Stimulated activated CD8-positive, alpha-beta memory T cell treated with anti-CD3 and anti-CD28 coated beads, Interleukin-7, amount 100 ng/mL, for 24 hours (primary cell): ENCODE results near the gene SDCCAG8.
A peak's percentile ranks its signal among the peaks of the same experiment; 100 is the strongest.
"Not testable (repeated sequence)": the region's sequence is repeated elsewhere in the genome, so short reads cannot be mapped to it uniquely, and the experiment has no call there.

Experiments used
- DNase-seq: peaks from one replicate; pipeline ENCODE4 v3.0.0-alpha.2; 2020; ENCODE audit warnings: low read depth

The SDCCAG8 gene

GRCh38 chr1:243255791-243256512, at the start of gene SDCCAG8:
Gene SDCCAG8, plus strand, starts transcription at chr1:243256041. Its CDS starts 133 bp downstream, at chr1:243256174.
- peak; percentile 89 for DNase-seq

- DNase-seq: not testable (repeated sequence)
Observed at GRCh38 chr1:243211984-243212383, 43.9 kb upstream of the SDCCAG8 start.

- no peak for DNase-seq
Observed at GRCh38 chr1:243213045-243213787, 42.6 kb upstream of the SDCCAG8 start.

GRCh38 chr1:243215276-243215875, 40.5 kb upstream of the SDCCAG8 start:
- not testable (repeated sequence) for DNase-seq

- DNase-seq: no peak
Observed at GRCh38 chr1:243216741-243217140, 39.1 kb upstream of the SDCCAG8 start.

GRCh38 chr1:243217349-243217748, 38.5 kb upstream of the SDCCAG8 start:
- DNase-seq: no peak

- no peak for DNase-seq
Observed at GRCh38 chr1:243218059-243218458, 37.8 kb upstream of the SDCCAG8 start.

GRCh38 chr1:243227622-243228021, 28.2 kb upstream of the SDCCAG8 start:
- no peak for DNase-seq

GRCh38 chr1:243229526-243229925, 26.3 kb upstream of the SDCCAG8 start:
- DNase-seq: no peak

- no peak for DNase-seq
Observed at GRCh38 chr1:243230914-243231313, 24.9 kb upstream of the SDCCAG8 start.

GRCh38 chr1:243233908-243234307, 21.9 kb upstream of the SDCCAG8 start:
- no peak for DNase-seq

- no peak for DNase-seq
Observed at GRCh38 chr1:243234978-243235647, 20.7 kb upstream of the SDCCAG8 start.

GRCh38 chr1:243236604-243237252, 19.1 kb upstream of the SDCCAG8 start:
- no peak for DNase-seq

- no peak for DNase-seq
Observed at GRCh38 chr1:243244432-243244841, 11.4 kb upstream of the SDCCAG8 start.

- no peak for DNase-seq
Observed at GRCh38 chr1:243246916-243247315, 8.9 kb upstream of the SDCCAG8 start.

GRCh38 chr1:243247901-243248300, 7.9 kb upstream of the SDCCAG8 start:
- DNase-seq: no peak

GRCh38 chr1:243249214-243249613, 6.6 kb upstream of the SDCCAG8 start:
- DNase-seq: no peak

GRCh38 chr1:243250102-243250501, 5.7 kb upstream of the SDCCAG8 start:
- no peak for DNase-seq

- no peak for DNase-seq
Observed at GRCh38 chr1:243251539-243251938, 4.3 kb upstream of the SDCCAG8 start.

GRCh38 chr1:243253211-243253925, 2.5 kb upstream of the SDCCAG8 start:
- no peak for DNase-seq

GRCh38 chr1:243253926-243254232, 2.0 kb upstream of the SDCCAG8 start:
- no peak for DNase-seq
